GM21515 (cell line): ENCODE measurements around the gene DIPK1A.

ENCODE experiments used
- ATAC-seq: cut with Tn5 transposase; IDR thresholded peaks from one replicate; pipeline ENCODE4 v1.9.1; 2021; ENCODE audit not compliant: unreplicated experiment

The DIPK1A gene

GRCh38 chr1:92879316-92879968 lies 81.8 kb downstream of the DIPK1A start:
- ATAC-seq: no peak

GRCh38 chr1:92877792-92878191 lies 83.5 kb downstream of the DIPK1A start:
- no peak for ATAC-seq

GRCh38 chr1:92877081-92877711 lies 84.1 kb downstream of the DIPK1A start:
- ATAC-seq: no peak

- no peak for ATAC-seq
Measured at GRCh38 chr1:92876351-92876750, 84.9 kb downstream of the DIPK1A start.

GRCh38 chr1:92874987-92875386 lies 86.3 kb downstream of the DIPK1A start:
- ATAC-seq: no peak

GRCh38 chr1:92872719-92873118 lies 88.5 kb downstream of the DIPK1A start:
- ATAC-seq: no peak

GRCh38 chr1:92870591-92870990 lies 90.7 kb downstream of the DIPK1A start:
- no peak for ATAC-seq

GRCh38 chr1:92864131-92864530 lies 97.1 kb downstream of the DIPK1A start:
- no peak for ATAC-seq

- no peak for ATAC-seq
Measured at GRCh38 chr1:92862605-92863004, 98.7 kb downstream of the DIPK1A start.

- no peak for ATAC-seq
Measured at GRCh38 chr1:92859400-92860039, 101.7 kb downstream of the DIPK1A start.

GRCh38 chr1:92858564-92859399 lies 102.5 kb downstream of the DIPK1A start:
- no peak for ATAC-seq

GRCh38 chr1:92857817-92858216 lies 103.4 kb downstream of the DIPK1A start:
- no peak for ATAC-seq

- no peak for ATAC-seq
Measured at GRCh38 chr1:92855236-92855635, 106.0 kb downstream of the DIPK1A start.

- ATAC-seq: no peak
Measured at GRCh38 chr1:92854101-92854785, 107.0 kb downstream of the DIPK1A start.

- no peak for ATAC-seq
Measured at GRCh38 chr1:92853299-92853698, 108.0 kb downstream of the DIPK1A start.

GRCh38 chr1:92851729-92852128 lies 109.5 kb downstream of the DIPK1A start:
- no peak for ATAC-seq

- no peak for ATAC-seq
Measured at GRCh38 chr1:92850019-92850418, 111.2 kb downstream of the DIPK1A start.

GRCh38 chr1:92848201-92848600 lies 113.1 kb downstream of the DIPK1A start:
- ATAC-seq: no peak

GRCh38 chr1:92845908-92846307 lies 115.4 kb downstream of the DIPK1A start:
- no peak for ATAC-seq

GRCh38 chr1:92844439-92844838 lies 116.8 kb downstream of the DIPK1A start:
- no peak for ATAC-seq
